B cell (primary cell): Measurements from ENCODE around the gene C1orf116.

Source experiments
- EZH2 ChIP-seq: IDR thresholded peaks from 2 replicates; pipeline ENCODE4 v1.6.1; 2012; ENCODE audit warnings: borderline replicate concordance, low read depth, mild to moderate bottlenecking, moderate library complexity, low read length; ENCODE audit not compliant: insufficient read depth, poor library complexity, severe bottlenecking
- TF ChIP-seq, protein P1 (sequence below): fragments of 200-600 bp; IDR thresholded peaks from one replicate; pipeline ENCODE4 v1.8.0; 2022; ENCODE audit warnings: antibody characterized with exemption, mild to moderate bottlenecking

DNA sequence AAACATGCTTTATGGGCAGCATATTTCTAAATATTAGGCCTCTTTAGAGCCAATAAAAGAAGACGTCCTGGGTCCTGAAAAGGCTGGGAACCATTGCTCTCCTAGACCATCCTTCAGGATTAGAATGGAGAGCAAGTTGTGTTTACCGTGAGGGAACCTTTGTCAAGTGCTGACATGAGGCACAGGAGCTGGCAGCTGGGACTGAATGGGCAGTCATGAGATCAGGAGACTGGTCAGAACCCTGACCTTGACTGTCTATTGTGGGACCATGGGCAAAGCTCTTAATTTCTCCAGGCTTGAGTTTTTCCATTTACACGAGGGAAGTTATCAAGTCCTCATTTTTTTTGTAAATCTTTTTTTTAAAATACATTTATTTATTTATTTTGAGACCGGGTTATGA is 25.7 kb upstream of the C1orf116 start:
- TF ChIP-seq, protein P1, sequence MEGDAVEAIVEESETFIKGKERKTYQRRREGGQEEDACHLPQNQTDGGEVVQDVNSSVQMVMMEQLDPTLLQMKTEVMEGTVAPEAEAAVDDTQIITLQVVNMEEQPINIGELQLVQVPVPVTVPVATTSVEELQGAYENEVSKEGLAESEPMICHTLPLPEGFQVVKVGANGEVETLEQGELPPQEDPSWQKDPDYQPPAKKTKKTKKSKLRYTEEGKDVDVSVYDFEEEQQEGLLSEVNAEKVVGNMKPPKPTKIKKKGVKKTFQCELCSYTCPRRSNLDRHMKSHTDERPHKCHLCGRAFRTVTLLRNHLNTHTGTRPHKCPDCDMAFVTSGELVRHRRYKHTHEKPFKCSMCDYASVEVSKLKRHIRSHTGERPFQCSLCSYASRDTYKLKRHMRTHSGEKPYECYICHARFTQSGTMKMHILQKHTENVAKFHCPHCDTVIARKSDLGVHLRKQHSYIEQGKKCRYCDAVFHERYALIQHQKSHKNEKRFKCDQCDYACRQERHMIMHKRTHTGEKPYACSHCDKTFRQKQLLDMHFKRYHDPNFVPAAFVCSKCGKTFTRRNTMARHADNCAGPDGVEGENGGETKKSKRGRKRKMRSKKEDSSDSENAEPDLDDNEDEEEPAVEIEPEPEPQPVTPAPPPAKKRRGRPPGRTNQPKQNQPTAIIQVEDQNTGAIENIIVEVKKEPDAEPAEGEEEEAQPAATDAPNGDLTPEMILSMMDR, result no peak
- TF ChIP-seq EZH2, result no peak
